Breast epithelium (tissue), 4 donors: ENCODE data around the gene C1QTNF4. TPM values are rescaled to one million over a fixed set of nuclear protein-coding genes. Genes with fewer than 3 reads are reported as not detected.

Experiments
- DNase-seq, 2 donors: peaks; one replicate each; pipeline ENCODE4 v3.0.0-alpha.2; 2019; ENCODE audit warnings: low spot score in 2 of 2
- H3K27ac ChIP-seq, 2 donors: fragments of 200-600 bp; sonication (generic) in 1 of 2; one replicate each; pipeline ENCODE4 v1.5.1; 2016 to 2019; ENCODE audit warnings: mild to moderate bottlenecking in 1 of 2
- H3K27me3 ChIP-seq, 2 donors: fragments of 200-600 bp; sonication (generic) in 1 of 2; one replicate each; pipeline versions ENCODE4 v1.5.1 to v1.6.0; 2017 to 2019; ENCODE audit warnings: control low read depth in 1 of 2, mild to moderate bottlenecking in 1 of 2
- H3K36me3 ChIP-seq: fragments of 200-600 bp; one replicate; pipeline ENCODE4 v1.5.1; 2019
- H3K4me1 ChIP-seq, 2 donors: fragments of 200-600 bp; sonication (generic); one replicate each; pipeline ENCODE4 v1.5.1; 2016 to 2019; ENCODE audit warnings: control low read depth in 1 of 2
- H3K4me3 ChIP-seq, 3 donors: fragments of 200-600 bp; sonication (generic); 1 replicate in 2 of 3; 2 replicates in 1 of 3; pipeline ENCODE4 v1.5.1; 2016 to 2019; ENCODE audit warnings: mild to moderate bottlenecking in 3 of 3, moderate library complexity in 2 of 3
- H3K9me3 ChIP-seq, 2 donors: fragments of 200-600 bp; sonication (generic) in 1 of 2; one replicate each; pipeline ENCODE4 v1.5.1; 2016 to 2019; ENCODE audit warnings: control low read depth in 1 of 2
- CTCF ChIP-seq, 3 donors: fragments of 450-650 bp; IDR thresholded peaks; one replicate each; pipeline ENCODE4 v1.5.1; 2016 to 2017; ENCODE audit warnings: antibody characterized with exemption in 3 of 3, mild to moderate bottlenecking in 3 of 3, moderate library complexity in 3 of 3
- POLR2A ChIP-seq: fragments of 450-650 bp; IDR thresholded peaks from one replicate; pipeline ENCODE4 v1.6.1; 2016; ENCODE audit warnings: antibody characterized with exemption, mild to moderate bottlenecking, moderate library complexity
- POLR2AphosphoS5 ChIP-seq, 3 donors: sonication (generic); formaldehyde crosslinking; IDR thresholded peaks; one replicate each; pipeline ENCODE4 v1.6.1; 2017; ENCODE audit warnings: antibody characterized with exemption in 3 of 3
- intact Hi-C: fragments of 100-400 bp; cut with DNase I; formaldehyde crosslinking; loops from one replicate; pipeline ENCODE4 v1.15.1; 2023; ENCODE audit warnings: low total_unique reads
- total RNA-seq, 3 donors: library from RNA; depleted of rRNA; stranded (reverse); fragments of >200 nt; gene quantifications; one replicate each; pipeline ENCODE4 v1.1.0, GENCODE V29; 2016

The C1QTNF4 gene
- total RNA-seq, 3 donors from 2014 or later = 0.96 to 5.6 (median 4.4) TPM

GRCh38 chr11:47606731-47607130, 12.5 kb upstream of the C1QTNF4 start:
- no peak overlapping the region for H3K27ac ChIP-seq

DNA sequence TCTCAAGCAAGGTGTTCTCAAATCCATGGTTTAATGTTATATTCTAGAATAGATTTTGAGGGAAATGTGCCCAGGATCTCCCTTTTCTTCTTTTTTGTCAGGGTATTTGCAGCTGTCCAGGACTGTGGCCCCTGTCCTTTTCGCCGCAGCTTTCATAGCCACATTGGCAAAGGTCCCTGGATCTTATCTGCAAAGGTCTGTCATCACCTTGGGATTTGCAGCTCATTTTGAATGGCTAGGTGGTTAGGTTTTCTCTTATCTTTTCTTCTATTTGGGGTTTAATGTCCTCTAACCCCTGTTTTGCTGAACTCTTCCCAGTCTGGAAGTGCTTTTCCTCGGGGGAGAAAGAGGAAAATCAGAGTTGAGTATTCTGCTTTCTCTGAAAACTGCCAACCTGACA, 11.7 kb upstream of the C1QTNF4 start:
- Histone ChIP-seq H3K36me3 (no peaks in the 10 kb centered on the region), H3K9me3 (no peaks in the 10 kb centered on the region), H3K27ac (no peak overlapping the region), H3K4me1 (no peaks in the 10 kb centered on the region), H3K27me3 (no peaks in the 10 kb centered on the region), H3K4me3 (no peak overlapping the region)
- intact Hi-C loops = no loop called here
- DNase-seq = no peak
- TF ChIP-seq POLR2A (no peak), POLR2AphosphoS5 (IDR thresholded peaks at IDR 0.05) (no peak), CTCF (IDR thresholded peaks at IDR 0.05) (no peak)

More at GRCh38 chr11:47606731-47607130, 12.5 kb upstream of the C1QTNF4 start:
- no peak for DNase-seq
- Histone ChIP-seq H3K27me3 (no peaks in the 10 kb centered on the region), H3K36me3 (no peaks in the 10 kb centered on the region), H3K4me3 (no peak overlapping the region), H3K9me3 (no peaks in the 10 kb centered on the region), H3K4me1 (no peaks in the 10 kb centered on the region)
- TF ChIP-seq CTCF (IDR thresholded peaks at IDR 0.05) (no peak), POLR2AphosphoS5 (IDR thresholded peaks at IDR 0.05) (no peak)
- intact Hi-C loops = no loop called here

- Histone ChIP-seq H3K27ac (no peak overlapping the region), H3K4me1 (no peaks in the 10 kb centered on the region)
Measured at GRCh38 chr11:47603295-47603694, 9.1 kb upstream of the C1QTNF4 start.

GRCh38 chr11:47599902-47600301, 5.7 kb upstream of the C1QTNF4 start:
- TF ChIP-seq CTCF (IDR thresholded peaks at IDR 0.05) (no peak), POLR2AphosphoS5 (IDR thresholded peaks at IDR 0.05) (no peak), POLR2A (no peak)

More at GRCh38 chr11:47603295-47603694, 9.1 kb upstream of the C1QTNF4 start:
- Histone ChIP-seq H3K36me3 (no peaks in the 10 kb centered on the region), H3K4me3 (no peak overlapping the region), H3K9me3 (no peaks in the 10 kb centered on the region), H3K27me3 (no peaks in the 10 kb centered on the region)
- TF ChIP-seq POLR2A = no peak
- intact Hi-C loops = no loop called here
- no peak for DNase-seq

DNA sequence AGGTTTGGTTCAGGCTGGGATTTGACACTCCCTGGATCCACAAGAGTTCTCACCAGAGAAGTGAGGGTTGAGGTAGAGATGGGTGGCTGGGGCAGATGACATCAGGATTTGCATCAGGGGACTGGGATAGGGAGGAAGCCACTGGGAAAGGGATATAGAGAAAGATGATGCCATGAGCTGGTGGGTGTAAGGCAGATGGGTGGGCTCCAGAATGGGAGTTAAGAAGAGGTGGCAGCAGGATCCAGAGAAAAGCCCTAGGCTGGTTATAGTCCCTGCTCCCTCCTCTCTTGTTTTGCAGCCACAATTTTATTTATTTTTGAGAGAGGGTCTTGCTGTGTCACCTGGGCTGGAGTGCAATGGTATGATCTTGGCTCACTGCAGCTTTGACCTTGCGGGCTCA, 1.8 kb upstream of the C1QTNF4 start:
- H3K4me1 ChIP-seq = peaks cover 0 to 6% of the 10 kb centered on the region in 2 donors

More at GRCh38 chr11:47599902-47600301, 5.7 kb upstream of the C1QTNF4 start:
- H3K27ac ChIP-seq = no peak overlapping the region
- no peak overlapping the region for H3K4me3 ChIP-seq
- H3K27me3 ChIP-seq = no peaks in the 10 kb centered on the region
- H3K4me1 ChIP-seq = no peaks in the 10 kb centered on the region
- no peak for DNase-seq
- no peaks in the 10 kb centered on the region for H3K9me3 ChIP-seq
- intact Hi-C loops = no loop called here
- no peaks in the 10 kb centered on the region for H3K36me3 ChIP-seq

More for the DNA sequence above, 1.8 kb upstream of the C1QTNF4 start:
- H3K27me3 ChIP-seq = peaks cover 0 to 21% of the 10 kb centered on the region in 2 donors
- H3K27ac ChIP-seq = no peak overlapping the region
- intact Hi-C loops = no loop called here
- no peak for DNase-seq
- TF ChIP-seq POLR2AphosphoS5 (IDR thresholded peaks at IDR 0.05) = no peak
- no peak for TF ChIP-seq CTCF (IDR thresholded peaks at IDR 0.05)
- TF ChIP-seq POLR2A = no peak
- no peaks in the 10 kb centered on the region for H3K36me3 ChIP-seq
- no peak overlapping the region for H3K4me3 ChIP-seq
- H3K9me3 ChIP-seq = no peaks in the 10 kb centered on the region
